ENCODE data around the gene RING1. TPM values are rescaled to one million over a fixed set of nuclear protein-coding genes. Genes with fewer than 3 reads are reported as not detected.

RING1 gene
- total and polyA plus RNA-seq, 3 donors from 2014 or later = 36.2 to 60.2 (median 38.0) TPM

- Histone ChIP-seq H3K4me1 (peaks cover 44% of the 10 kb centered on the region), H3K4me3 (peak overlapping the region; percentile 82), H3K27me3 (no peaks in the 10 kb centered on the region), H3K9me3 (no peaks in the 10 kb centered on the region), H3K27ac (peak overlapping the region; percentile 91 to 94), H3K36me3 (ENCODE audit: low read depth, missing control alignments) (no peaks in the 10 kb centered on the region)
- 0 to 2% methylated on average over 11 to 14 of the region's 14 CpGs for WGBS, 2 donors
- TF ChIP-seq POLR2A (IDR thresholded peaks at IDR 0.05) (no peak), CTCF (IDR thresholded peaks at IDR 0.05) (no peak)
- DNase-seq = no peak
- intact Hi-C loops (cut with DNase I; ENCODE audit: low total_unique reads) = loop anchor here (10.0 kb wide), 1 partner anchor 114 kb away; the partner anchor contains the start of genes TAPBP and ZBTB22
These were observed 7.2 kb upstream of the RING1 start for GRCh38 chr6:33201147-33201545.

GRCh38 chr6:33201935-33202334 is 6.4 kb upstream of the RING1 start:
- intact Hi-C loops (cut with DNase I; ENCODE audit: low total_unique reads) = loop anchor here (10.0 kb wide), 1 partner anchor 113 kb away; the partner anchor contains the start of genes TAPBP and ZBTB22

GRCh38 chr6:33202799-33203198 is 5.5 kb upstream of the RING1 start:
- H3K4me3 ChIP-seq = no peak overlapping the region
- H3K27me3 ChIP-seq = no peaks in the 10 kb centered on the region
- no peaks in the 10 kb centered on the region for H3K9me3 ChIP-seq
- intact Hi-C loops (cut with DNase I; ENCODE audit: low total_unique reads) = loop anchor here (10.0 kb wide), 1 partner anchor 112 kb away; the partner anchor contains the start of genes TAPBP and ZBTB22
- peaks cover 50% of the 10 kb centered on the region for H3K4me1 ChIP-seq
- H3K27ac ChIP-seq = no peak overlapping the region
- WGBS, 2 donors = 89 to 92% methylated on average over 6 of the region's 6 CpGs
- TF ChIP-seq POLR2A (IDR thresholded peaks at IDR 0.05) = no peak
- no peak for TF ChIP-seq CTCF (IDR thresholded peaks at IDR 0.05)
- no peaks in the 10 kb centered on the region for H3K36me3 ChIP-seq (ENCODE audit: low read depth, missing control alignments)
- DNase-seq = no peak

More at GRCh38 chr6:33201935-33202334, 6.4 kb upstream of the RING1 start:
- 68 to 77% methylated on average over 6 of the region's 6 CpGs for WGBS, 2 donors
- no peaks in the 10 kb centered on the region for H3K9me3 ChIP-seq
- TF ChIP-seq POLR2A (IDR thresholded peaks at IDR 0.05) (no peak), CTCF (IDR thresholded peaks at IDR 0.05) (no peak)
- H3K4me3 ChIP-seq = peak overlapping the region; percentile 82
- no peak for DNase-seq
- no peaks in the 10 kb centered on the region for H3K36me3 ChIP-seq (ENCODE audit: low read depth, missing control alignments)
- no peaks in the 10 kb centered on the region for H3K27me3 ChIP-seq
- peaks cover 49% of the 10 kb centered on the region for H3K4me1 ChIP-seq
- peak overlapping the region in 1 of 2 donors; percentile 94 for H3K27ac ChIP-seq

- no peak overlapping the region for H3K27ac ChIP-seq
- no peaks in the 10 kb centered on the region for H3K36me3 ChIP-seq (ENCODE audit: low read depth, missing control alignments)
- H3K4me1 ChIP-seq = peaks cover 45% of the 10 kb centered on the region
These were observed 4.7 kb upstream of the RING1 start for GRCh38 chr6:33203443-33204164.

More at GRCh38 chr6:33203443-33204164, 4.7 kb upstream of the RING1 start:
- no peaks in the 10 kb centered on the region for H3K27me3 ChIP-seq
- WGBS, 2 donors = 80 to 90% methylated on average over 7 of the region's 7 CpGs
- TF ChIP-seq CTCF (IDR thresholded peaks at IDR 0.05) = no peak
- TF ChIP-seq POLR2A (IDR thresholded peaks at IDR 0.05) = no peak
- no peak overlapping the region for H3K4me3 ChIP-seq
- intact Hi-C loops (cut with DNase I; ENCODE audit: low total_unique reads) = loop anchor here (10.0 kb wide), 1 partner anchor 111 kb away; the partner anchor contains the start of genes TAPBP and ZBTB22
- no peak for DNase-seq
- no peaks in the 10 kb centered on the region for H3K9me3 ChIP-seq

All from testis (tissue), 3 donors.